Stimulated activated CD8-positive, alpha-beta memory T cell treated with anti-CD3 and anti-CD28 coated beads, Interleukin-12 subunit alpha, Interleukin-12 subunit beta, amount 100 ng/mL, for 1 hour (primary cell): ENCODE results near the gene USP20.

Experiments used
- DNase-seq: peaks from one replicate; pipeline ENCODE4 v3.0.0-alpha.2; 2020; ENCODE audit warnings: low read depth

Gene USP20

GRCh38 chr9:129875687-129876395 lies 40.6 kb downstream of the USP20 start:
- DNase-seq = no peak

GRCh38 chr9:129876815-129877214 lies 41.6 kb downstream of the USP20 start:
- DNase-seq = no peak

GRCh38 chr9:129878291-129878690 lies 43.0 kb downstream of the USP20 start:
- DNase-seq = no peak

GRCh38 chr9:129879103-129879699 lies 43.9 kb downstream of the USP20 start:
- no peak for DNase-seq

GRCh38 chr9:129879991-129880653 lies 44.9 kb downstream of the USP20 start:
- DNase-seq = no peak

GRCh38 chr9:129880654-129881546 lies 45.6 kb downstream of the USP20 start:
- no peak for DNase-seq

GRCh38 chr9:129881547-129882324 lies 46.5 kb downstream of the USP20 start:
- no peak for DNase-seq

- DNase-seq = peak; percentile 91
Observed at GRCh38 chr9:129884220-129885017, 49.2 kb downstream of the USP20 start.

- no peak for DNase-seq
Observed at GRCh38 chr9:129885018-129885669, 49.9 kb downstream of the USP20 start.

GRCh38 chr9:129885670-129886106 lies 50.4 kb downstream of the USP20 start:
- peak; percentile 81 for DNase-seq

- DNase-seq = peak; percentile 45
Observed at GRCh38 chr9:129886226-129887174, 51.2 kb downstream of the USP20 start.

- peak; percentile 48 for DNase-seq
Observed at GRCh38 chr9:129887334-129888292, 52.4 kb downstream of the USP20 start.

- DNase-seq = peak; percentile 80
Observed at GRCh38 chr9:129888293-129889121, 53.2 kb downstream of the USP20 start.

GRCh38 chr9:129889122-129889940 lies 54.1 kb downstream of the USP20 start:
- no peak for DNase-seq

GRCh38 chr9:129889941-129890717 lies 54.9 kb downstream of the USP20 start:
- DNase-seq = peak; percentile 40
